Esophagus squamous epithelium (tissue), 4 donors: Measurements from ENCODE around the gene ZNF30.
"Not testable (repeated sequence)": the region's sequence is repeated elsewhere in the genome, so short reads cannot be mapped to it uniquely, and the experiment has no call there.

Experiments used
- POLR2A ChIP-seq, 4 donors: fragments of 450-650 bp; IDR thresholded peaks; one replicate each; pipeline ENCODE4 v1.6.1; 2017; ENCODE audit warnings: antibody characterized with exemption in 4 of 4, mild to moderate bottlenecking in 4 of 4, moderate library complexity in 3 of 4
- TF ChIP-seq, protein P1 (sequence below), 6 experiments: fragments of 450-650 bp in 4 of 6; fragments of 200-600 bp in 2 of 6; sonication (generic) in 2 of 6; IDR thresholded peaks; one replicate each; pipeline ENCODE4 v1.5.1; 2016 to 2019; ENCODE audit warnings: antibody characterized with exemption in 6 of 6, mild to moderate bottlenecking in 4 of 6, moderate library complexity in 4 of 6

DNA sequence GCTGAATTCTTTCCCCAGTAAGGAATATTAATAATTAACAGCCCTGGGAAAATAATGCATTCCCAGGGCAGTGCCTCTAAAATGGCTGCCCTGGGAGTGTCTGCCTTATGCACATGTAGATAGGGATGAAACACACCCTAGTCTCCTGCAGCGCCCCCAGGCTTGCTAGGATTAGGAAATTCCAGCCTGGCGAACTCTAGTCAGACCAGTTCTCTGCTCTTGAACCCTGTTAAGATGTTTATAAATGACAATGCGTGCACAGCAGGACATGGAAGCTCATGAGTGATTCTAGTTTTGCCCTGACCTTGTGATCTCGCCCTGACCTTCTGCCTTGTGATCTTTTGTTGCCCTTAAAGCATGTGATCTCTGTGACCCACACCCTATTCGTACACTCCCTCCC lies 38.8 kb downstream of the ZNF30 start:
- TF ChIP-seq, protein P1, sequence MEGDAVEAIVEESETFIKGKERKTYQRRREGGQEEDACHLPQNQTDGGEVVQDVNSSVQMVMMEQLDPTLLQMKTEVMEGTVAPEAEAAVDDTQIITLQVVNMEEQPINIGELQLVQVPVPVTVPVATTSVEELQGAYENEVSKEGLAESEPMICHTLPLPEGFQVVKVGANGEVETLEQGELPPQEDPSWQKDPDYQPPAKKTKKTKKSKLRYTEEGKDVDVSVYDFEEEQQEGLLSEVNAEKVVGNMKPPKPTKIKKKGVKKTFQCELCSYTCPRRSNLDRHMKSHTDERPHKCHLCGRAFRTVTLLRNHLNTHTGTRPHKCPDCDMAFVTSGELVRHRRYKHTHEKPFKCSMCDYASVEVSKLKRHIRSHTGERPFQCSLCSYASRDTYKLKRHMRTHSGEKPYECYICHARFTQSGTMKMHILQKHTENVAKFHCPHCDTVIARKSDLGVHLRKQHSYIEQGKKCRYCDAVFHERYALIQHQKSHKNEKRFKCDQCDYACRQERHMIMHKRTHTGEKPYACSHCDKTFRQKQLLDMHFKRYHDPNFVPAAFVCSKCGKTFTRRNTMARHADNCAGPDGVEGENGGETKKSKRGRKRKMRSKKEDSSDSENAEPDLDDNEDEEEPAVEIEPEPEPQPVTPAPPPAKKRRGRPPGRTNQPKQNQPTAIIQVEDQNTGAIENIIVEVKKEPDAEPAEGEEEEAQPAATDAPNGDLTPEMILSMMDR (IDR thresholded peaks at IDR 0.05): not testable (repeated sequence)
- TF ChIP-seq POLR2A (IDR thresholded peaks at IDR 0.05): not testable (repeated sequence)
